RCC 7860 (cell line): ENCODE results near the gene ZNF775.
A peak's percentile ranks its signal among the peaks of the same experiment; 100 is the strongest.
"Not testable (repeated sequence)": the region's sequence is repeated elsewhere in the genome, so short reads cannot be mapped to it uniquely, and the experiment has no call there.

Experiments
- DNase-seq: peaks from one replicate; pipeline ENCODE4 v3.0.0-alpha.2; 2015; ENCODE audit warnings: low spot score
- FAIRE-seq: peaks from 2 replicates; lab custom pipeline; 2012; peaks lifted over from hg19 to GRCh38; lab: Jason Lieb, UNC

Gene ZNF775

GRCh38 chr7:150380463-150380862 is 1.3 kb downstream of the ZNF775 start:
- FAIRE-seq, result no peak
- no peak for DNase-seq

DNA sequence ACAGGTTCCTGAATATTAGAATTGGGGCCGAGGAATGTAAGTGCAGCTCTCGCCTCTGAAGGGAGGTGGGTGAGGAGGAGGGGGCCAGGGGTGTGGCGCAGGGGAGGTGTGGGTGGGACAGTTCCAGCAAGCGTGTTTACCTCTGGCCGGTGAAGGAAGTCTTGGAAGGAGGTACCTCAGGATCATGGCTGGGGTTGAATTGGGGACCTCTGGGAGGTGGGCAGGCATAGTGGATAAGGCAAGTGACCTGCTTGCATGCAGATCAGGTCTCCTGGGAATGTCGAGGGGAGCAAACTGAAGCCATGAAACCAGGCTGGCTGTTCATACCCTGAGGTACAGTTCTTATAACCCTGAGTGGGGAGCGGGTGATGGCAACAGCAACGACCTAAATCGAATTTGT is 2.0 kb downstream of the ZNF775 start:
- DNase-seq (no peak), FAIRE-seq (no peak)

- DNase-seq (no peak), FAIRE-seq (no peak)
These were observed 2.6 kb downstream of the ZNF775 start for GRCh38 chr7:150381785-150382122.

- no peak for FAIRE-seq
- no peak for DNase-seq
These were observed 3.2 kb downstream of the ZNF775 start for GRCh38 chr7:150382123-150382843.

- no peak for FAIRE-seq
- DNase-seq, result no peak
These were observed 3.7 kb downstream of the ZNF775 start for GRCh38 chr7:150382844-150383225.

DNA sequence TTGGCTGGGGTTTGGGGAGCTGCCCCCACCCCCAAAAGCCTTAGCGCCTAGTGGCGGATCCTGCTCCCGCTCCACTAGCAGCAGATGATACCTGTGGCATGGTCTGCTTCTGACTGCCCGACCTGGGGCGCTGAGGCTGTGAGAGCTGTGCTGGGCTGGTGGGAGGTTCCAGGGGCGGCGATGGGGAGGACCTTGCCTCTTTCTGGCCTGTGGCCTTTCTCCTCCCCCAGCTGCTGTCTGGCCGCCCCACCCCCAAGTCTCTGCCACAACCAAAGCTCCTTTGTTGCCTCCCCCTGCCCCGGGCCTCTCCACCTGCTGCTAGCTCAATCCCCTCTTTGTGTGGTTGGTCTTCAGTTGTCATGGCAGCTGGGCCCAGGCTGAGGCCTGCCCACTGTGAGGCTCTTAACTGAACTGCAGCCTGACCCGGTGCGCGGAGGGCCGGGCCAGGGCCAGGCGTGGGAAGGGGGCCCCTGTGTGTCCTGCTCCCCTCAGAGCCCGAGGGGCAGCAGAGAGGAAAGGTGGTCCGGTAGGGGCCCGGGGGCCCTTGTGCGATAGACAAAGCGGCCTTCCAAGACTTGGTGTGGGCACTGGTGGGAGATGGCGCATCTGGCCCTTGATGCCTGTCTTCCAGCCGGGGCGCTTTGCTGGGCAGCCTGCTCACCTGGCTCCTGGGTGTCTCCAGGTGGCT is 4.7 kb downstream of the ZNF775 start:
- FAIRE-seq (no peak), DNase-seq (no peak)

GRCh38 chr7:150384406-150385301 is 5.5 kb downstream of the ZNF775 start:
- FAIRE-seq (no peak), DNase-seq (no peak)

GRCh38 chr7:150385302-150385723 is 6.2 kb downstream of the ZNF775 start:
- DNase-seq (no peak), FAIRE-seq (no peak)

GRCh38 chr7:150385884-150386283 is 6.8 kb downstream of the ZNF775 start:
- not testable (repeated sequence) for FAIRE-seq, DNase-seq

DNA sequence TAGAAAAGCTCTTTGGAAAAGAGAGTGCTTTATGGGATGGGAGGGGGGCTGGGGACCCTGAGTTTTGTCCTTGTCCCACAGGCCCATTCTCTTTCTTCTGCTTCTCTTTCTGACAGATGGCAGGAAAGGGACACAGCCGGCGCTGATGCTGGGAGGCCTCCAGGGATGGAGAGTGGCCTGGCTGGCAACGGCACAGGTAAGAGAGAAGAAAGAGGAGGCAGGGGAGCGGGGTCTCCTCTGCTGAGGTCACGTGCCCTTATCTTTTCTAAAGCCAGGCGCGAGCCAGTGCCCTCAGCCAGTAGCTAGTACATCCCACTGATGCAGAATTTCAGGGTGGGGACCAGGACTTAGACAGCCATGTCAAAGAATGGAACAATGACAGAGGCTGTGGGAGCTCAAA is 9.2 kb downstream of the ZNF775 start:
- DNase-seq, result no peak
- FAIRE-seq, result no peak

- no peak for DNase-seq
- FAIRE-seq, result no peak
These were observed 9.8 kb downstream of the ZNF775 start for GRCh38 chr7:150388709-150389531.

DNA sequence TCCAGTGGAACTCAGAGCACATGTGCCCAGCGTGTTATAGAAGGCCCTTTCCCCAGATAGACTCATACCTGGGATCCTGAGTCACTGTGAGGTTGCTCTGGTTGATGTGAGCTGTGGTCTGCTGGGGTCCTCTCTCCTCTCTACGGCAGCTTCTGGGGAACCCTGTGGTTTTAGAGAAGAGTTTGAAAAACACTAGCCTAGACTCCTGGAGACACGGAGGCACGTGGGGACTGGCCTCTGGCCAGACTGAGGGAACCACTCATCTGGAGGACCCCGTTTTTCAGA is 10.3 kb downstream of the ZNF775 start:
- DNase-seq, result no peak
- FAIRE-seq, result no peak

- peak; percentile 27 for DNase-seq
- peak; percentile 62 for FAIRE-seq
These were observed 11.1 kb downstream of the ZNF775 start for GRCh38 chr7:150390205-150390604.

DNA sequence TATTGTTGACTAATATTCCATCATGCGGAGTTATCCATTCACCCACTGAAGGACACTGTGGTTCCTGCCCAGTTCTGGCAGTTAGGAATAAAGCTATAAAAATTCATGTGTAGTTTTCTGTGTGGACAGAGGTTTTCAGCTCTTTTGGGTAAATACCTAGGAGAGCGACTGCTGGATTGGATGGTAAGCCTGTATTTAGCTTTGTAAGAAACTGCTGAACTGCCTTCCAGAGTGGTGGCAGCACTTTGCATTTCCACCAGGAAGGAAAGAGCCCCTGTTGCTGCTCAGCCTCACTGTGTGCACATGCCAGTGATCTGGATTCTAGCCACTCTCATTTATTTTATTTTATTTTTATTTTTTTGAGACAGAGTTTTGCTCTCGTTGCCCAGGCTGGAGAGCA is 14.2 kb downstream of the ZNF775 start:
- DNase-seq (no peak), FAIRE-seq (no peak)

- no peak for FAIRE-seq
- no peak for DNase-seq
These were observed 17.3 kb downstream of the ZNF775 start for GRCh38 chr7:150396426-150396825.

DNA sequence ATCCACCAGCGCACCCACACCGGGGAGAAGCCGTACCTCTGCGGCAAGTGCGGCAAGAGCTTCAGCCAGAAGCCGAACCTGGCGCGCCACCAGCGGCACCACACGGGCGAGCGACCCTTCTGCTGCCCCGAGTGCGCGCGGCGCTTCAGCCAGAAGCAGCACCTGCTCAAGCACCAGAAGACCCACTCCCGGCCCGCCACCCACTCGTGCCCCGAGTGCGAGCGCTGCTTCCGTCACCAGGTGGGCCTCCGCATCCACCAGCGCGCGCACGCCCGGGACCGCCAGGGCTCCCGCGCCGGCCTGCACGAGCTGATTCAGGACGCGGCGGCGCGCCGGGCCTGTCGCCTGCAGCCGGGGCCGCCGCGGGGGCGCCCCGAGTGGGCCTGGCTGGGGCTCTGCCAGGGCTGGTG is 17.7 kb downstream of the ZNF775 start:
- DNase-seq (no peak), FAIRE-seq (no peak)

- FAIRE-seq (no peak), DNase-seq (no peak)
These were observed 18.4 kb downstream of the ZNF775 start for GRCh38 chr7:150397346-150398107.

- FAIRE-seq, result no peak
- DNase-seq, result no peak
These were observed 19.2 kb downstream of the ZNF775 start for GRCh38 chr7:150398108-150398964.

DNA sequence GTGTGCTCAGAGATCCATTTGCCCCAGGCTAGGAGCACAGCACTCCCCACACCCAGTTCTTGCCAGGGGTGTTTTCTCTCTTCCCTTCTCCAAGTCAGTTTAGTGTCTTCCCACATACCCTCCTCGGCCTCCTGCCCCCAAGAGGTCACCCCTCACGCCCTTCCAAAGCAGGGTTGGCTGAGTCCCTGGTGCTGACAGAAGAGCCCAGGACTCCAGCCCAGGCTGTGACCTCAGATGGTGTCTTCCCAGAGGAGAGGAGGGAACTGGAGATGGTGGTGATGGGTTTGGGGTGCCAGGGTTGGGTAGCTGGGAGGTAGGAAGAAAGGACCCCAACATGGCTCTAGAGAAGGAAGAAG is 19.8 kb downstream of the ZNF775 start:
- no peak for DNase-seq
- no peak for FAIRE-seq
